ENCODE results near the gene EYA2. TPM values are rescaled to one million over a fixed set of nuclear protein-coding genes. Genes with fewer than 3 reads are reported as not detected.

The EYA2 gene
- total RNA-seq, 2 donors from 2014 or later = 30.0 to 31.0 TPM

- Histone ChIP-seq H3K27ac (no peak overlapping the region), H3K4me1 (replicated peaks) (no peaks in the 10 kb centered on the region), H3K27me3 (replicated peaks; ENCODE audit: insufficient read depth) (no peaks in the 10 kb centered on the region), H3K9me3 (no peaks in the 10 kb centered on the region), H3K4me3 (no peak overlapping the region), H3K36me3 (no peaks in the 10 kb centered on the region)
- TF ChIP-seq POLR2AphosphoS5 (IDR thresholded peaks at IDR 0.05) = no peak
- TF ChIP-seq CTCF (IDR thresholded peaks at IDR 0.05) = no peak
- TF ChIP-seq POLR2A (IDR thresholded peaks at IDR 0.05) = no peak
- no peak for DNase-seq (ENCODE audit: low spot score)
- intact Hi-C loops (cut with DNase I) = loop anchor here (5.0 kb wide), 1 partner anchor 259 kb away; no protein-coding TSS in a partner anchor
- WGBS = 69% methylated on average over 7 of the region's 7 CpGs
Measured at GRCh38 chr20:47146686-47147085, 252.0 kb downstream of the EYA2 start.

GRCh38 chr20:47148059-47148458, 253.4 kb downstream of the EYA2 start:
- TF ChIP-seq CTCF (IDR thresholded peaks at IDR 0.05) (no peak), POLR2AphosphoS5 (IDR thresholded peaks at IDR 0.05) (no peak), POLR2A (IDR thresholded peaks at IDR 0.05) (no peak)
- no peaks in the 10 kb centered on the region for H3K27me3 ChIP-seq (replicated peaks; ENCODE audit: insufficient read depth)
- no peaks in the 10 kb centered on the region for H3K4me1 ChIP-seq (replicated peaks)
- no peaks in the 10 kb centered on the region for H3K36me3 ChIP-seq
- WGBS = 97% methylated on average over 2 of the region's 2 CpGs
- H3K27ac ChIP-seq = no peak overlapping the region
- intact Hi-C loops (cut with DNase I) = loop anchor here (5.0 kb wide), 1 partner anchor 261 kb away; no protein-coding TSS in a partner anchor
- no peak for DNase-seq (ENCODE audit: low spot score)
- no peak overlapping the region for H3K4me3 ChIP-seq
- H3K9me3 ChIP-seq = no peaks in the 10 kb centered on the region

GRCh38 chr20:47149939-47150338, 255.3 kb downstream of the EYA2 start:
- Histone ChIP-seq H3K36me3 (no peaks in the 10 kb centered on the region), H3K9me3 (no peaks in the 10 kb centered on the region), H3K27ac (no peak overlapping the region), H3K4me1 (replicated peaks) (no peaks in the 10 kb centered on the region), H3K27me3 (replicated peaks; ENCODE audit: insufficient read depth) (no peaks in the 10 kb centered on the region), H3K4me3 (no peak overlapping the region)
- intact Hi-C loops (cut with DNase I) = loop anchor here (5.0 kb wide), 2 partner anchors 263 to 393 kb away; no protein-coding TSS in a partner anchor
- TF ChIP-seq CTCF (IDR thresholded peaks at IDR 0.05) (no peak), POLR2A (IDR thresholded peaks at IDR 0.05) (no peak), POLR2AphosphoS5 (IDR thresholded peaks at IDR 0.05) (no peak)
- DNase-seq (ENCODE audit: low spot score) = no peak
- 98% methylated on average over 5 of the region's 5 CpGs for WGBS

- 79% methylated on average over 11 of the region's 11 CpGs for WGBS
- Histone ChIP-seq H3K27ac (no peak overlapping the region), H3K36me3 (no peaks in the 10 kb centered on the region), H3K4me1 (replicated peaks) (no peaks in the 10 kb centered on the region), H3K27me3 (replicated peaks; ENCODE audit: insufficient read depth) (no peaks in the 10 kb centered on the region), H3K9me3 (no peaks in the 10 kb centered on the region), H3K4me3 (no peak overlapping the region)
- intact Hi-C loops (cut with DNase I) = loop anchor here (5.0 kb wide), 1 partner anchor 393 kb away; no protein-coding TSS in a partner anchor
- TF ChIP-seq CTCF (IDR thresholded peaks at IDR 0.05) (peak in 3 of 4 experiments; percentile 64 to 71 (median 70)), POLR2A (IDR thresholded peaks at IDR 0.05) (no peak), POLR2AphosphoS5 (IDR thresholded peaks at IDR 0.05) (peak; percentile 21)
- peak; percentile 46 for DNase-seq (ENCODE audit: low spot score)
Measured at GRCh38 chr20:47150403-47151152, 255.9 kb downstream of the EYA2 start.

GRCh38 chr20:47152068-47152467, 257.4 kb downstream of the EYA2 start:
- Histone ChIP-seq H3K27me3 (replicated peaks; ENCODE audit: insufficient read depth) (no peaks in the 10 kb centered on the region), H3K36me3 (no peaks in the 10 kb centered on the region), H3K9me3 (no peaks in the 10 kb centered on the region), H3K4me3 (no peak overlapping the region), H3K4me1 (replicated peaks) (no peaks in the 10 kb centered on the region), H3K27ac (no peak overlapping the region)
- TF ChIP-seq CTCF (IDR thresholded peaks at IDR 0.05) = no peak
- no peak for TF ChIP-seq POLR2AphosphoS5 (IDR thresholded peaks at IDR 0.05)
- intact Hi-C loops (cut with DNase I) = loop anchor here (5.0 kb wide), 1 partner anchor 395 kb away; no protein-coding TSS in a partner anchor
- WGBS = 64% methylated on average over 4 of the region's 4 CpGs
- DNase-seq (ENCODE audit: low spot score) = no peak

Measured in prostate gland (tissue), 2 donors.